ENCODE results near the gene PCTP.
A peak's percentile ranks its signal among the peaks of the same experiment; 100 is the strongest.

- TF ChIP-seq, protein P1, sequence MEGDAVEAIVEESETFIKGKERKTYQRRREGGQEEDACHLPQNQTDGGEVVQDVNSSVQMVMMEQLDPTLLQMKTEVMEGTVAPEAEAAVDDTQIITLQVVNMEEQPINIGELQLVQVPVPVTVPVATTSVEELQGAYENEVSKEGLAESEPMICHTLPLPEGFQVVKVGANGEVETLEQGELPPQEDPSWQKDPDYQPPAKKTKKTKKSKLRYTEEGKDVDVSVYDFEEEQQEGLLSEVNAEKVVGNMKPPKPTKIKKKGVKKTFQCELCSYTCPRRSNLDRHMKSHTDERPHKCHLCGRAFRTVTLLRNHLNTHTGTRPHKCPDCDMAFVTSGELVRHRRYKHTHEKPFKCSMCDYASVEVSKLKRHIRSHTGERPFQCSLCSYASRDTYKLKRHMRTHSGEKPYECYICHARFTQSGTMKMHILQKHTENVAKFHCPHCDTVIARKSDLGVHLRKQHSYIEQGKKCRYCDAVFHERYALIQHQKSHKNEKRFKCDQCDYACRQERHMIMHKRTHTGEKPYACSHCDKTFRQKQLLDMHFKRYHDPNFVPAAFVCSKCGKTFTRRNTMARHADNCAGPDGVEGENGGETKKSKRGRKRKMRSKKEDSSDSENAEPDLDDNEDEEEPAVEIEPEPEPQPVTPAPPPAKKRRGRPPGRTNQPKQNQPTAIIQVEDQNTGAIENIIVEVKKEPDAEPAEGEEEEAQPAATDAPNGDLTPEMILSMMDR (IDR thresholded peaks at IDR 0.05) = peak in 2 of 6 experiments; percentile 12 to 15
- TF ChIP-seq POLR2A (IDR thresholded peaks at IDR 0.05) (no peak), POLR2AphosphoS5 (IDR thresholded peaks at IDR 0.05) (no peak), EP300 (IDR thresholded peaks at IDR 0.05) (no peak)
Measured at GRCh38 chr17:55825213-55825612, 74.4 kb downstream of the PCTP start.

Data from upper lobe of left lung (tissue), 4 donors.